ENCODE measurements around the gene LTF.
"Not testable (repeated sequence)": the region's sequence is repeated elsewhere in the genome, so short reads cannot be mapped to it uniquely, and the experiment has no call there.

Gene LTF

GRCh38 chr3:46447228-46447985, 17.3 kb downstream of the LTF start:
- in situ Hi-C loops (cut with MboI; ENCODE audit: low sequenced_read_pairs), result no loop called here

GRCh38 chr3:46442576-46443530, 21.9 kb downstream of the LTF start:
- in situ Hi-C loops (cut with MboI; ENCODE audit: low sequenced_read_pairs), result no loop called here

- in situ Hi-C loops (cut with MboI; ENCODE audit: low sequenced_read_pairs), result no loop called here
These were observed 24.0 kb downstream of the LTF start for GRCh38 chr3:46440531-46441294.

- in situ Hi-C loops (cut with MboI; ENCODE audit: low sequenced_read_pairs), result no loop called here
These were observed 25.9 kb downstream of the LTF start for GRCh38 chr3:46438831-46439230.

GRCh38 chr3:46435081-46435726, 29.5 kb downstream of the LTF start:
- in situ Hi-C loops (cut with MboI; ENCODE audit: low sequenced_read_pairs), result no loop called here

- in situ Hi-C loops (cut with MboI; ENCODE audit: low sequenced_read_pairs), result no loop called here
These were observed 30.9 kb downstream of the LTF start for GRCh38 chr3:46433841-46434240.

GRCh38 chr3:46433118-46433517, 31.6 kb downstream of the LTF start:
- in situ Hi-C loops (cut with MboI; ENCODE audit: low sequenced_read_pairs), result not testable (repeated sequence)

GRCh38 chr3:46431905-46432304, 32.8 kb downstream of the LTF start:
- in situ Hi-C loops (cut with MboI; ENCODE audit: low sequenced_read_pairs), result not testable (repeated sequence)

GRCh38 chr3:46430879-46431278, 33.8 kb downstream of the LTF start:
- in situ Hi-C loops (cut with MboI; ENCODE audit: low sequenced_read_pairs), result not testable (repeated sequence)

- in situ Hi-C loops (cut with MboI; ENCODE audit: low sequenced_read_pairs), result no loop called here
These were observed 35.0 kb downstream of the LTF start for GRCh38 chr3:46429671-46430070.

GRCh38 chr3:46429250-46429649, 35.5 kb downstream of the LTF start:
- in situ Hi-C loops (cut with MboI; ENCODE audit: low sequenced_read_pairs), result no loop called here

- in situ Hi-C loops (cut with MboI; ENCODE audit: low sequenced_read_pairs), result no loop called here
These were observed 36.5 kb downstream of the LTF start for GRCh38 chr3:46427916-46428833.

- in situ Hi-C loops (cut with MboI; ENCODE audit: low sequenced_read_pairs), result not testable (repeated sequence)
These were observed 37.3 kb downstream of the LTF start for GRCh38 chr3:46427404-46427803.

GRCh38 chr3:46426476-46426875, 38.2 kb downstream of the LTF start:
- in situ Hi-C loops (cut with MboI; ENCODE audit: low sequenced_read_pairs), result not testable (repeated sequence)

- in situ Hi-C loops (cut with MboI; ENCODE audit: low sequenced_read_pairs), result no loop called here
These were observed 41.1 kb downstream of the LTF start for GRCh38 chr3:46423588-46423987.

- in situ Hi-C loops (cut with MboI; ENCODE audit: low sequenced_read_pairs), result no loop called here
These were observed 42.1 kb downstream of the LTF start for GRCh38 chr3:46422617-46423016.

GRCh38 chr3:46420931-46421330, 43.8 kb downstream of the LTF start:
- in situ Hi-C loops (cut with MboI; ENCODE audit: low sequenced_read_pairs), result no loop called here

GRCh38 chr3:46419816-46420215, 44.9 kb downstream of the LTF start:
- in situ Hi-C loops (cut with MboI; ENCODE audit: low sequenced_read_pairs), result no loop called here

- in situ Hi-C loops (cut with MboI; ENCODE audit: low sequenced_read_pairs), result no loop called here
These were observed 46.7 kb downstream of the LTF start for GRCh38 chr3:46417841-46418611.
